Osteoblast (primary cell): ENCODE measurements around the gene WEE2. TPM values are rescaled to one million over a fixed set of nuclear protein-coding genes. Genes with fewer than 3 reads are reported as not detected.

Experiments
- DNase-seq: peaks from one replicate; pipeline ENCODE4 v3.0.0; 2011; ENCODE audit warnings: low spot score, mixed read lengths; ENCODE audit not compliant: insufficient read length; ENCODE audit errors: missing footprints
- H2AFZ ChIP-seq: 2 replicates; pipeline ENCODE4 v1.6.0; 2011; ENCODE audit warnings: mild to moderate bottlenecking, low read length
- H3K27ac ChIP-seq: 2 replicates; pipeline ENCODE4 v1.5.1; 2011; ENCODE audit warnings: mild to moderate bottlenecking, low read depth, low read length, moderate library complexity
- H3K27me3 ChIP-seq: 2 replicates; pipeline ENCODE4 v1.6.0; 2012; ENCODE audit warnings: mild to moderate bottlenecking, control low read depth, inconsistent platforms, low read length, moderate library complexity; ENCODE audit not compliant: insufficient read depth
- H3K36me3 ChIP-seq: 2 replicates; pipeline ENCODE4 v1.5.1; 2011; ENCODE audit warnings: mild to moderate bottlenecking, low read length, control low read depth, moderate library complexity; ENCODE audit not compliant: insufficient read depth
- H3K4me1 ChIP-seq: 2 replicates; pipeline ENCODE4 v1.5.1; 2011; ENCODE audit warnings: mild to moderate bottlenecking, low read length, control low read depth, moderate library complexity; ENCODE audit not compliant: insufficient read depth
- H3K4me2 ChIP-seq: 2 replicates; pipeline ENCODE4 v1.6.0; 2011; ENCODE audit warnings: mild to moderate bottlenecking, low read length; ENCODE audit not compliant: insufficient read depth
- H3K4me3 ChIP-seq: fragments of 200-600 bp; sonication (generic); 3 replicates; pipeline ENCODE4 v1.5.1; 2012; ENCODE audit warnings: mild to moderate bottlenecking, low read length, inconsistent platforms; ENCODE audit not compliant: insufficient read depth
- H3K79me2 ChIP-seq: 2 replicates; pipeline ENCODE4 v1.6.0; 2012; ENCODE audit warnings: mild to moderate bottlenecking, low read length, control low read depth, inconsistent platforms; ENCODE audit not compliant: insufficient read depth
- H3K9me3 ChIP-seq: 2 replicates; pipeline ENCODE4 v1.5.1; 2011; ENCODE audit warnings: low read depth, low read length, control low read depth
- H4K20me1 ChIP-seq: 2 replicates; pipeline ENCODE4 v1.6.0; 2012; ENCODE audit warnings: mild to moderate bottlenecking, low read length, control low read depth; ENCODE audit not compliant: insufficient read depth
- CTCF ChIP-seq: IDR thresholded peaks from 2 replicates; pipeline ENCODE4 v1.5.1; 2011; ENCODE audit warnings: mild to moderate bottlenecking, low read depth, low read length, moderate library complexity; ENCODE audit errors: extremely low read depth
- total RNA-seq: library from RNA; depleted of rRNA; stranded (reverse); fragments of >200 nt; gene quantifications from 2 replicates; pipeline ENCODE4 v1.2.3, GENCODE V29; 2012

WEE2 gene
- total RNA-seq, 1 donor = not detected

- Histone ChIP-seq H3K27me3 (no peaks in the 10 kb centered on the region), H3K9me3 (no peaks in the 10 kb centered on the region), H2AFZ (no peak overlapping the region), H3K79me2 (no peaks in the 10 kb centered on the region), H3K4me3 (no peak overlapping the region), H3K4me2 (no peak overlapping the region), H3K4me1 (no peaks in the 10 kb centered on the region), H3K27ac (no peak overlapping the region), H4K20me1 (no peaks in the 10 kb centered on the region), H3K36me3 (no peaks in the 10 kb centered on the region)
- no peak for TF ChIP-seq CTCF
- no peak for DNase-seq
Measured at GRCh38 chr7:141717450-141717849, 9.3 kb downstream of the WEE2 start.

- Histone ChIP-seq H3K4me3 (no peak overlapping the region), H3K36me3 (no peaks in the 10 kb centered on the region), H3K4me1 (no peaks in the 10 kb centered on the region), H3K79me2 (no peaks in the 10 kb centered on the region), H3K4me2 (no peak overlapping the region), H2AFZ (no peak overlapping the region), H3K27me3 (no peaks in the 10 kb centered on the region), H3K9me3 (no peaks in the 10 kb centered on the region), H3K27ac (no peak overlapping the region), H4K20me1 (no peaks in the 10 kb centered on the region)
- TF ChIP-seq CTCF = no peak
- no peak for DNase-seq
Measured at GRCh38 chr7:141722529-141722928, 14.4 kb downstream of the WEE2 start.

GRCh38 chr7:141729020-141729419, 20.9 kb downstream of the WEE2 start:
- H3K27ac ChIP-seq = no peak overlapping the region

GRCh38 chr7:141731476-141732149, 23.5 kb downstream of the WEE2 start:
- no peak overlapping the region for H2AFZ ChIP-seq
- no peak overlapping the region for H3K4me2 ChIP-seq
- no peaks in the 10 kb centered on the region for H4K20me1 ChIP-seq
- no peaks in the 10 kb centered on the region for H3K9me3 ChIP-seq
- no peak overlapping the region for H3K4me3 ChIP-seq
- no peaks in the 10 kb centered on the region for H3K4me1 ChIP-seq
- no peaks in the 10 kb centered on the region for H3K79me2 ChIP-seq
- no peaks in the 10 kb centered on the region for H3K27me3 ChIP-seq
- no peak for DNase-seq
- no peak overlapping the region for H3K27ac ChIP-seq
- no peak for TF ChIP-seq CTCF
- H3K36me3 ChIP-seq = no peaks in the 10 kb centered on the region

More at GRCh38 chr7:141729020-141729419, 20.9 kb downstream of the WEE2 start:
- H3K36me3 ChIP-seq = no peaks in the 10 kb centered on the region
- no peak for DNase-seq
- no peaks in the 10 kb centered on the region for H4K20me1 ChIP-seq
- no peaks in the 10 kb centered on the region for H3K4me1 ChIP-seq
- H3K9me3 ChIP-seq = no peaks in the 10 kb centered on the region
- H3K79me2 ChIP-seq = no peaks in the 10 kb centered on the region
- no peak overlapping the region for H3K4me2 ChIP-seq
- no peak overlapping the region for H3K4me3 ChIP-seq
- H3K27me3 ChIP-seq = no peaks in the 10 kb centered on the region
- H2AFZ ChIP-seq = no peak overlapping the region
- no peak for TF ChIP-seq CTCF
